ENCODE data around the gene D2HGDH.
"Not testable (repeated sequence)": the region's sequence is repeated elsewhere in the genome, so short reads cannot be mapped to it uniquely, and the experiment has no call there.

The D2HGDH gene

GRCh38 chr2:241724975-241725870 is 9.2 kb upstream of the D2HGDH start:
- no peak for DNase-seq (ENCODE audit: low read depth, low spot score)

GRCh38 chr2:241726459-241726858 is 8.0 kb upstream of the D2HGDH start:
- DNase-seq (ENCODE audit: low read depth, low spot score), result no peak

- DNase-seq (ENCODE audit: low read depth, low spot score), result no peak
Measured at GRCh38 chr2:241728000-241728399, 6.4 kb upstream of the D2HGDH start.

GRCh38 chr2:241728627-241729026 is 5.8 kb upstream of the D2HGDH start:
- no peak for DNase-seq (ENCODE audit: low read depth, low spot score)

- DNase-seq (ENCODE audit: low read depth, low spot score), result no peak
Measured at GRCh38 chr2:241729868-241730267, 4.6 kb upstream of the D2HGDH start.

GRCh38 chr2:241730671-241731293 is 3.6 kb upstream of the D2HGDH start:
- DNase-seq (ENCODE audit: low read depth, low spot score), result no peak

- DNase-seq (ENCODE audit: low read depth, low spot score), result not testable (repeated sequence)
Measured at GRCh38 chr2:241732513-241733186, 1.8 kb upstream of the D2HGDH start.

- DNase-seq (ENCODE audit: low read depth, low spot score), result no peak
Measured at GRCh38 chr2:241733391-241734207, 831 bp upstream of the D2HGDH start.

GRCh38 chr2:241734208-241734466 is 293 bp upstream of the D2HGDH start:
- no peak for DNase-seq (ENCODE audit: low read depth, low spot score)

- DNase-seq (ENCODE audit: low read depth, low spot score), result no peak
Measured at GRCh38 chr2:241736111-241736510, 1.7 kb downstream of the D2HGDH start.

- no peak for DNase-seq (ENCODE audit: low read depth, low spot score)
Measured at GRCh38 chr2:241738040-241738686, 3.7 kb downstream of the D2HGDH start.

- no peak for DNase-seq (ENCODE audit: low read depth, low spot score)
Measured at GRCh38 chr2:241739177-241739576, 4.7 kb downstream of the D2HGDH start.

GRCh38 chr2:241739651-241740050 is 5.2 kb downstream of the D2HGDH start:
- DNase-seq (ENCODE audit: low read depth, low spot score), result no peak

- no peak for DNase-seq (ENCODE audit: low read depth, low spot score)
Measured at GRCh38 chr2:241741016-241741415, 6.6 kb downstream of the D2HGDH start.

GRCh38 chr2:241742320-241742939 is 8.0 kb downstream of the D2HGDH start:
- no peak for DNase-seq (ENCODE audit: low read depth, low spot score)

GRCh38 chr2:241743008-241743407 is 8.6 kb downstream of the D2HGDH start:
- not testable (repeated sequence) for DNase-seq (ENCODE audit: low read depth, low spot score)

GRCh38 chr2:241743620-241744019 is 9.2 kb downstream of the D2HGDH start:
- DNase-seq (ENCODE audit: low read depth, low spot score), result no peak

GRCh38 chr2:241744028-241744754 is 9.8 kb downstream of the D2HGDH start:
- DNase-seq (ENCODE audit: low read depth, low spot score), result no peak

- DNase-seq (ENCODE audit: low read depth, low spot score), result no peak
Measured at GRCh38 chr2:241745276-241745675, 10.8 kb downstream of the D2HGDH start.

GRCh38 chr2:241746084-241746483 is 11.7 kb downstream of the D2HGDH start:
- DNase-seq (ENCODE audit: low read depth, low spot score), result no peak

All from smooth muscle cell of the brain vasculature (primary cell).